Natural killer cell (primary cell): Measurements from ENCODE around the gene HIVEP3. TPM values are rescaled to one million over a fixed set of nuclear protein-coding genes. Genes with fewer than 3 reads are reported as not detected.

Experiments
- ATAC-seq, 3 donors: fragments of 150-1000 bp in 2 of 3; fragments of 200-7000 bp in 1 of 3; cut with Tn5 transposase; 1 replicate in 1 of 3; 2 replicates in 2 of 3; pipeline ENCODE4 v1.10.0; 2021; ENCODE audit warnings: mild to moderate bottlenecking in 2 of 3, moderate library complexity in 2 of 3
- DNase-seq, 2 donors: peaks; one replicate each; pipeline versions ENCODE4 v3.0.0 to v3.0.0-alpha.2; 2013 to 2021; ENCODE audit warnings: mixed read lengths in 1 of 2
- H3K27ac ChIP-seq: one replicate; pipeline ENCODE4 v1.5.1; 2013; ENCODE audit warnings: mild to moderate bottlenecking, low read length
- H3K27me3 ChIP-seq: one replicate; pipeline ENCODE4 v1.6.1; 2013; ENCODE audit warnings: low read length; ENCODE audit not compliant: control insufficient read depth, insufficient read depth
- H3K36me3 ChIP-seq: one replicate; pipeline ENCODE4 v1.6.1; 2013; ENCODE audit warnings: low read length; ENCODE audit not compliant: control insufficient read depth, insufficient read depth
- H3K4me1 ChIP-seq: one replicate; pipeline ENCODE4 v1.6.1; 2013; ENCODE audit warnings: low read length; ENCODE audit not compliant: control insufficient read depth, insufficient read depth
- H3K4me3 ChIP-seq: one replicate; pipeline ENCODE4 v1.5.1; 2013; ENCODE audit warnings: low read length
- H3K9me3 ChIP-seq: one replicate; pipeline ENCODE4 v1.6.1; 2013; ENCODE audit warnings: low read length; ENCODE audit not compliant: control insufficient read depth, insufficient read depth
- H3K27ac Mint-ChIP-seq, 2 donors: one replicate each; pipeline ENCODE4 v1.8.0; 2022; ENCODE audit warnings: mild to moderate bottlenecking in 2 of 2, mixed read lengths in 2 of 2, moderate library complexity in 1 of 2
- H3K27me3 Mint-ChIP-seq, 2 donors: one replicate each; pipeline ENCODE4 v1.8.0; 2022; ENCODE audit warnings: low read depth in 2 of 2, mixed read lengths in 2 of 2
- H3K36me3 Mint-ChIP-seq: one replicate; pipeline ENCODE4 v1.8.0; 2022; ENCODE audit warnings: mixed read lengths
- H3K4me1 Mint-ChIP-seq, 2 donors: one replicate each; pipeline ENCODE4 v1.8.0; 2022; ENCODE audit warnings: mixed read lengths in 2 of 2
- H3K4me3 Mint-ChIP-seq: one replicate; pipeline ENCODE4 v1.8.0; 2022; ENCODE audit warnings: mild to moderate bottlenecking, moderate library complexity, mixed read lengths
- H3K9me3 Mint-ChIP-seq, 2 donors: one replicate each; pipeline ENCODE4 v1.8.0; 2022; ENCODE audit warnings: mixed read lengths in 2 of 2
- WGBS: methylation state at CpG from one replicate; pipeline ENCODE4 v1.1.7; 2013; ENCODE audit warnings: missing lambda C conversion rate; ENCODE audit not compliant: insufficient coverage; 5-methylcytosine and 5-hydroxymethylcytosine counted together
- intact Hi-C: fragments of 100-400 bp; cut with micrococcal nuclease; formaldehyde crosslinking; loops from one replicate; pipeline ENCODE4 v1.14.2; 2022
- total RNA-seq, 4 donors: library from RNA; stranded (reverse); fragments of 120-200 nt in 1 of 4; gene quantifications; one replicate each; pipeline versions ENCODE4 v1.2.3 to v1.2.4, GENCODE V29; 2013 to 2022
- TF ChIP-seq, protein P1 (sequence below): fragments of 200-600 bp; IDR thresholded peaks from one replicate; pipeline ENCODE4 v1.8.0; 2022; ENCODE audit warnings: antibody characterized with exemption

HIVEP3 gene
- total RNA-seq, 3 donors from 2014 or later (not counting 1 experiment from before 2014, with no cell fraction given), result 26.2 to 35.2 (median 29.8) TPM

DNA sequence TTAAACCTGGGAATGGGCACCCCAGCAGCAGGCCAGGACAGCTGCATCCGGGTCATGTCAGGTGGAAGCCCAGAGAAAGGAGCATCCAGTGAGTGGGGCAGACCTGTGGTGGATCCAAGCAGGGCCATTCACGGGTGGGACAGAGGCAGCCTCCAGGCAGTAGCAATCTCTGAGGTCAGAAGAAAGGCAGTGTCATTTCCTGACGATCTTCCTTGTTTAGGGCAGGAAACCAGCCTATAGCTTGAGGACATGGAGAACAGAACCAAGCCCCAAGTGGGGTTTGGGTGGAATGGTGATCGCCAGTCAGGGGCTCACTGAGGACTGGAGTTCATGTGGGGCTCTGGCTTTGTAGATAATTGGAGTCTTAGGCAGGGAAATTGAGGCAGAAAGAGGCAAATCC is 209.4 kb downstream of the HIVEP3 start:
- no peak overlapping the region for H3K4me3 ChIP-seq
- no peaks in the 10 kb centered on the region for H3K9me3 Mint-ChIP-seq
- H3K4me1 ChIP-seq, result peaks cover 10% of the 10 kb centered on the region
- no peak overlapping the region for H3K4me3 Mint-ChIP-seq
- no peaks in the 10 kb centered on the region for H3K36me3 ChIP-seq
- ATAC-seq (no peak), DNase-seq (no peak)
- H3K4me1 Mint-ChIP-seq, result peaks cover 32 to 52% of the 10 kb centered on the region in 2 donors
- intact Hi-C loops, result no loop called here
- TF ChIP-seq, protein P1, sequence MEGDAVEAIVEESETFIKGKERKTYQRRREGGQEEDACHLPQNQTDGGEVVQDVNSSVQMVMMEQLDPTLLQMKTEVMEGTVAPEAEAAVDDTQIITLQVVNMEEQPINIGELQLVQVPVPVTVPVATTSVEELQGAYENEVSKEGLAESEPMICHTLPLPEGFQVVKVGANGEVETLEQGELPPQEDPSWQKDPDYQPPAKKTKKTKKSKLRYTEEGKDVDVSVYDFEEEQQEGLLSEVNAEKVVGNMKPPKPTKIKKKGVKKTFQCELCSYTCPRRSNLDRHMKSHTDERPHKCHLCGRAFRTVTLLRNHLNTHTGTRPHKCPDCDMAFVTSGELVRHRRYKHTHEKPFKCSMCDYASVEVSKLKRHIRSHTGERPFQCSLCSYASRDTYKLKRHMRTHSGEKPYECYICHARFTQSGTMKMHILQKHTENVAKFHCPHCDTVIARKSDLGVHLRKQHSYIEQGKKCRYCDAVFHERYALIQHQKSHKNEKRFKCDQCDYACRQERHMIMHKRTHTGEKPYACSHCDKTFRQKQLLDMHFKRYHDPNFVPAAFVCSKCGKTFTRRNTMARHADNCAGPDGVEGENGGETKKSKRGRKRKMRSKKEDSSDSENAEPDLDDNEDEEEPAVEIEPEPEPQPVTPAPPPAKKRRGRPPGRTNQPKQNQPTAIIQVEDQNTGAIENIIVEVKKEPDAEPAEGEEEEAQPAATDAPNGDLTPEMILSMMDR, result no peak
- no peaks in the 10 kb centered on the region for H3K36me3 Mint-ChIP-seq
- no peaks in the 10 kb centered on the region for H3K27me3 ChIP-seq
- H3K27me3 Mint-ChIP-seq, result no peaks in the 10 kb centered on the region
- WGBS, result 84% methylated on average over 4 of the region's 4 CpGs
- no peaks in the 10 kb centered on the region for H3K9me3 ChIP-seq
- H3K27ac Mint-ChIP-seq, result no peak overlapping the region
- no peak overlapping the region for H3K27ac ChIP-seq

DNA sequence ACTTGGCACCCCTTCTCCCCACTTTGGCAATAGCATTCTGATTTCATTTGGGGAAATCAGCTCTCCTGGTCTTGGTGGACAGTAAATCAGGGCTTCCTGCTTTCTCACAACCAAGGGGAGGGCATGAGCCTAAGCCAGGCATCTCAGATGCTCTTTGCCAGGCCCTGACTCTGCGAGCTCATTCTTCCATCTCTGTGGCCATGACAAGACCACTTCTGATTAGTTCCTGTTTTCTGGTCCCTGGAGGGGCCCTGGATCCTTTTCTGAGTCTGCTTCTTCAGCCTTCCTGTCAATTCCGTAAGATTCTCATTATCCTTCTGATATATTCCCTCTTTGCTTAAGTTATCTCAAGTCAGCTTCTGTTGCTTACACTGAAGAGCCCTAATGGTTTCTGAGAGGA is 210.4 kb downstream of the HIVEP3 start:
- Mint-ChIP-seq H3K27me3 (no peaks in the 10 kb centered on the region), H3K4me1 (peaks cover 32 to 52% of the 10 kb centered on the region in 2 donors), H3K4me3 (no peak overlapping the region), H3K36me3 (no peaks in the 10 kb centered on the region), H3K9me3 (no peaks in the 10 kb centered on the region), H3K27ac (peak overlapping the region in 1 of 2 donors; percentile 13)
- 83% methylated on average over 2 of the region's 2 CpGs for WGBS
- Histone ChIP-seq H3K4me3 (no peak overlapping the region), H3K27me3 (no peaks in the 10 kb centered on the region), H3K27ac (no peak overlapping the region), H3K4me1 (peaks cover 10% of the 10 kb centered on the region), H3K9me3 (no peaks in the 10 kb centered on the region), H3K36me3 (no peaks in the 10 kb centered on the region)
- no peak for ATAC-seq
- DNase-seq, result no peak
- intact Hi-C loops, result no loop called here
- TF ChIP-seq, protein P1, result no peak

DNA sequence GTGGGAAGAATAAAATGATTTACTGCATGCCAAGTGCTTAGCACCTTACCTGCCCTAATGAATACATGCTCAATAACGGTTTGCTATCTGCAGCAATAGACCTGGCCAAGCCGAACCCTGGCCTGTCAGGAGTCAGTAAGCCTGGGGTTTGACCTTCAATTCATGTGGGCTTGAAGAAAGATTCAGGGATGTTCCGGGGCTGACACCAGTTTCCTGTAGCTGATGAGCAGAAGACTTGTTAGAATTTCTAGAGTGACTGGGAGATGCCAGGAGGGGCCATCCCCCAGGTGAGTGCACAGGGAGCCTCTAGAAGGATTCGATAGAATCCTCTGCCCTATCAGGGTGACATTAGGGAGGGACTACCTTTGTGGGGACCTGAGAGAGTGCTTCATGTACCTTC is 210.9 kb downstream of the HIVEP3 start:
- 94% methylated on average over 4 of the region's 4 CpGs for WGBS
- DNase-seq (no peak), ATAC-seq (no peak)
- intact Hi-C loops, result no loop called here
- H3K9me3 ChIP-seq, result no peaks in the 10 kb centered on the region
- Mint-ChIP-seq H3K4me3 (no peak overlapping the region), H3K36me3 (no peaks in the 10 kb centered on the region), H3K9me3 (no peaks in the 10 kb centered on the region), H3K4me1 (peaks cover 32 to 46% of the 10 kb centered on the region in 2 donors), H3K27ac (no peak overlapping the region), H3K27me3 (no peaks in the 10 kb centered on the region)
- TF ChIP-seq, protein P1, result no peak
- peaks cover 10% of the 10 kb centered on the region for H3K4me1 ChIP-seq
- H3K27me3 ChIP-seq, result no peaks in the 10 kb centered on the region
- H3K36me3 ChIP-seq, result no peaks in the 10 kb centered on the region
- H3K4me3 ChIP-seq, result no peak overlapping the region
- H3K27ac ChIP-seq, result no peak overlapping the region

DNA sequence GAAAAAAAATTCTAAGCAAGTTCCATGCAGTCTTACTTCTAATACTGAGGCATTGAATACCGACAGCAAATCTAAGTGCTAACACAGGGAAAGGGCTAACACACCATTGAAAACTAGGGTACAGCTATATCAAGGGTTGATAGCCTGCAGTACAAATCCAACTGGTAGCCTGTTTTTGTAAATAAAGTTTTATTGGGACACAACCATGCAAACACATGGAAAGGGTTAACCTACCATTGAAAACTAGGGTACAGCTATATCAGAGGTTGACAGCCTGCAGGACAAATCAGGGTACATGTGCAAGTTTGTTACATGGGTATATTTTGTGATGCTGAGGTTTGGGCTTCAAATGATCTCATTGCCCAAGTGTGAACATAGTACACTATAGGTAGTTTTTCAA is 212.9 kb downstream of the HIVEP3 start:
- 100% methylated on average over 1 of the region's 1 CpG for WGBS
- H3K27ac Mint-ChIP-seq, result no peak overlapping the region
- H3K9me3 Mint-ChIP-seq, result no peaks in the 10 kb centered on the region
- ATAC-seq (no peak), DNase-seq (no peak)
- TF ChIP-seq, protein P1, result no peak
- H3K27ac ChIP-seq, result no peak overlapping the region
- H3K36me3 Mint-ChIP-seq, result no peaks in the 10 kb centered on the region
- H3K4me1 ChIP-seq, result peaks cover 14% of the 10 kb centered on the region
- H3K27me3 Mint-ChIP-seq, result no peaks in the 10 kb centered on the region
- H3K9me3 ChIP-seq, result no peaks in the 10 kb centered on the region
- H3K4me3 ChIP-seq, result no peak overlapping the region
- H3K4me3 Mint-ChIP-seq, result no peak overlapping the region
- intact Hi-C loops, result no loop called here
- H3K4me1 Mint-ChIP-seq, result peaks cover 29 to 41% of the 10 kb centered on the region in 2 donors
- no peaks in the 10 kb centered on the region for H3K27me3 ChIP-seq
- H3K36me3 ChIP-seq, result no peaks in the 10 kb centered on the region
